HG02571 (cell line): Measurements from ENCODE around the gene MKNK1.
A peak's percentile ranks its signal among the peaks of the same experiment; 100 is the strongest.
"Not testable (repeated sequence)": the region's sequence is repeated elsewhere in the genome, so short reads cannot be mapped to it uniquely, and the experiment has no call there.

Experiments
- ATAC-seq: cut with Tn5 transposase; IDR thresholded peaks from one replicate; pipeline ENCODE4 v1.9.1; 2021; ENCODE audit warnings: mild to moderate bottlenecking, moderate library complexity; ENCODE audit not compliant: unreplicated experiment

The MKNK1 gene

GRCh38 chr1:46603858-46604549 is at the start of gene MKNK1:
TSS of gene MKNK1 (minus strand) at chr1:46604268. CDS start at chr1:46583327, 20,941 bp downstream.
- ATAC-seq: peak; percentile 95

GRCh38 chr1:46653405-46653958 is 49.4 kb upstream of the MKNK1 start:
- ATAC-seq: no peak

GRCh38 chr1:46652321-46653100 is 48.4 kb upstream of the MKNK1 start:
- ATAC-seq: no peak

GRCh38 chr1:46651152-46651551 is 47.1 kb upstream of the MKNK1 start:
- not testable (repeated sequence) for ATAC-seq

- ATAC-seq: no peak
Measured at GRCh38 chr1:46650491-46650890, 46.4 kb upstream of the MKNK1 start.

- no peak for ATAC-seq
Measured at GRCh38 chr1:46649764-46650163, 45.7 kb upstream of the MKNK1 start.

- no peak for ATAC-seq
Measured at GRCh38 chr1:46647611-46648010, 43.5 kb upstream of the MKNK1 start.

GRCh38 chr1:46646844-46647243 is 42.8 kb upstream of the MKNK1 start:
- ATAC-seq: no peak

- ATAC-seq: no peak
Measured at GRCh38 chr1:46646331-46646730, 42.3 kb upstream of the MKNK1 start.

GRCh38 chr1:46645815-46646214 is 41.7 kb upstream of the MKNK1 start:
- ATAC-seq: no peak

- ATAC-seq: no peak
Measured at GRCh38 chr1:46643368-46643775, 39.3 kb upstream of the MKNK1 start.

- no peak for ATAC-seq
Measured at GRCh38 chr1:46642115-46642680, 38.1 kb upstream of the MKNK1 start.

- no peak for ATAC-seq
Measured at GRCh38 chr1:46639547-46639946, 35.5 kb upstream of the MKNK1 start.

- ATAC-seq: no peak
Measured at GRCh38 chr1:46638921-46639320, 34.9 kb upstream of the MKNK1 start.

- ATAC-seq: no peak
Measured at GRCh38 chr1:46637444-46638083, 33.5 kb upstream of the MKNK1 start.

GRCh38 chr1:46635205-46635604 is 31.1 kb upstream of the MKNK1 start:
- no peak for ATAC-seq

- no peak for ATAC-seq
Measured at GRCh38 chr1:46630719-46631118, 26.7 kb upstream of the MKNK1 start.

- ATAC-seq: no peak
Measured at GRCh38 chr1:46623743-46624644, 19.9 kb upstream of the MKNK1 start.

- ATAC-seq: no peak
Measured at GRCh38 chr1:46622344-46622743, 18.3 kb upstream of the MKNK1 start.

- ATAC-seq: no peak
Measured at GRCh38 chr1:46621930-46622329, 17.9 kb upstream of the MKNK1 start.
